HEK293 (cell line): ENCODE data around the gene FGR.

Experiments
- CTCF ChIA-PET: fragments of 350-600 bp; formaldehyde crosslinking; extraction: SDS; loops from one replicate; lab custom pipeline; 2021; ENCODE audit warnings: antibody characterized with exemption; lab: Yijun Ruan, JAX
- POLR2A ChIA-PET: fragments of 300-600 bp; formaldehyde crosslinking; extraction: SDS; loops from one replicate; lab custom pipeline; 2020; ENCODE audit warnings: antibody characterized with exemption, inconsistent platforms; lab: Yijun Ruan, JAX
- H3K27ac ChIP-seq: fragments of 200-500 bp; sonication (Bioruptor generic); 2 replicates; pipeline ENCODE4 v1.5.1; 2014; ENCODE audit warnings: low read depth, low read length, control low read depth, inconsistent platforms; ENCODE audit errors: extremely low read depth
- H3K36me3 ChIP-seq, 2 experiments: fragments of 200-500 bp in 1 of 2; sonication (Bioruptor generic) in 1 of 2; 1 replicate in 1 of 2; 2 replicates in 1 of 2; pipeline ENCODE4 v1.5.1; 2014 to 2017; ENCODE audit warnings: inconsistent platforms in 2 of 2, low read length in 2 of 2; ENCODE audit not compliant: control insufficient read depth in 2 of 2, insufficient read depth in 1 of 2
- H3K4me1 ChIP-seq: fragments of 200-500 bp; sonication (Bioruptor generic); 2 replicates; pipeline ENCODE4 v1.5.1; 2014; ENCODE audit warnings: mild to moderate bottlenecking, low read length, inconsistent platforms; ENCODE audit not compliant: control insufficient read depth, insufficient read depth
- H3K4me3 ChIP-seq: 2 replicates; pipeline ENCODE4 v1.5.1; 2011; ENCODE audit warnings: low read depth, mild to moderate bottlenecking, control low read depth, low read length, moderate library complexity
- H3K9me3 ChIP-seq: fragments of 200-500 bp; sonication (Bioruptor generic); 2 replicates; pipeline ENCODE4 v1.5.1; 2014; ENCODE audit warnings: low read depth, low read length, inconsistent platforms; ENCODE audit not compliant: control insufficient read depth, insufficient read depth
- BCL11A ChIP-seq: fragments of 450-650 bp; formaldehyde crosslinking; IDR thresholded peaks from 2 replicates; pipeline ENCODE4 v1.5.1; 2016; ENCODE audit warnings: low read depth, missing biosample characterization, missing genetic modification characterization
- BCL11B ChIP-seq: fragments of 450-650 bp; formaldehyde crosslinking; IDR thresholded peaks from 2 replicates; pipeline ENCODE4 v1.5.1; 2016; ENCODE audit warnings: low read depth, missing biosample characterization, missing genetic modification characterization
- GLIS1 ChIP-seq: fragments of 450-650 bp; formaldehyde crosslinking; IDR thresholded peaks from 2 replicates; pipeline ENCODE4 v1.5.1; 2016; ENCODE audit warnings: missing biosample characterization, missing genetic modification characterization
- GLIS2 ChIP-seq: fragments of 450-650 bp; formaldehyde crosslinking; IDR thresholded peaks from 2 replicates; pipeline ENCODE4 v1.5.1; 2016; ENCODE audit warnings: missing biosample characterization, missing genetic modification characterization
- HIC1 ChIP-seq: fragments of 450-650 bp; formaldehyde crosslinking; IDR thresholded peaks from 2 replicates; pipeline ENCODE4 v1.5.1; 2016; ENCODE audit warnings: missing biosample characterization, missing genetic modification characterization
- IKZF3 ChIP-seq: fragments of 450-650 bp; IDR thresholded peaks from 2 replicates; pipeline ENCODE4 v1.5.0; 2018; ENCODE audit warnings: missing biosample characterization, mild to moderate bottlenecking, missing genetic modification characterization, moderate library complexity
- SCRT2 ChIP-seq: fragments of 450-650 bp; formaldehyde crosslinking; IDR thresholded peaks from 2 replicates; pipeline ENCODE4 v1.5.1; 2016; ENCODE audit warnings: missing biosample characterization, missing genetic modification characterization
- SP2 ChIP-seq: fragments of 450-650 bp; formaldehyde crosslinking; IDR thresholded peaks from 2 replicates; pipeline ENCODE4 v1.5.1; 2016; ENCODE audit warnings: missing biosample characterization, missing genetic modification characterization
- WT1 ChIP-seq: fragments of 450-650 bp; formaldehyde crosslinking; IDR thresholded peaks from 2 replicates; pipeline ENCODE4 v1.5.1; 2016; ENCODE audit warnings: missing biosample characterization, missing genetic modification characterization
- ZBTB17 ChIP-seq: fragments of 450-650 bp; formaldehyde crosslinking; IDR thresholded peaks from 2 replicates; pipeline ENCODE4 v1.5.1; 2016; ENCODE audit warnings: missing biosample characterization, missing genetic modification characterization
- ZBTB48 ChIP-seq: fragments of 450-650 bp; formaldehyde crosslinking; IDR thresholded peaks from 2 replicates; pipeline ENCODE4 v1.5.1; 2016; ENCODE audit warnings: missing biosample characterization, missing genetic modification characterization
- ZFP3 ChIP-seq: fragments of 450-650 bp; formaldehyde crosslinking; IDR thresholded peaks from 2 replicates; pipeline ENCODE4 v1.5.1; 2016; ENCODE audit warnings: low read depth, missing biosample characterization, missing genetic modification characterization
- ZIC2 ChIP-seq: fragments of 450-650 bp; formaldehyde crosslinking; IDR thresholded peaks from 2 replicates; pipeline ENCODE4 v1.5.1; 2016; ENCODE audit warnings: missing biosample characterization, missing genetic modification characterization
- ZNF10 ChIP-seq: fragments of 450-650 bp; formaldehyde crosslinking; IDR thresholded peaks from 2 replicates; pipeline ENCODE4 v1.5.1; 2017; ENCODE audit warnings: missing biosample characterization, missing genetic modification characterization
- ZNF133 ChIP-seq: fragments of 450-650 bp; formaldehyde crosslinking; IDR thresholded peaks from 2 replicates; pipeline ENCODE4 v1.5.1; 2016; ENCODE audit warnings: missing biosample characterization, missing genetic modification characterization
- ZNF148 ChIP-seq: fragments of 450-650 bp; formaldehyde crosslinking; IDR thresholded peaks from 2 replicates; pipeline ENCODE4 v1.5.0; 2017; ENCODE audit warnings: missing biosample characterization, missing genetic modification characterization, borderline replicate concordance
- ZNF544 ChIP-seq: fragments of 450-650 bp; formaldehyde crosslinking; IDR thresholded peaks from 2 replicates; pipeline ENCODE4 v1.5.0; 2017; ENCODE audit warnings: missing biosample characterization, missing genetic modification characterization
- ZNF600 ChIP-seq: fragments of 450-650 bp; formaldehyde crosslinking; IDR thresholded peaks from 2 replicates; pipeline ENCODE4 v1.5.1; 2016; ENCODE audit warnings: missing biosample characterization, missing genetic modification characterization
- ZNF791 ChIP-seq: fragments of 450-650 bp; formaldehyde crosslinking; IDR thresholded peaks from 2 replicates; pipeline ENCODE4 v1.5.1; 2016; ENCODE audit warnings: missing biosample characterization, missing genetic modification characterization

Gene FGR

GRCh38 chr1:27570356-27570755 is 64.6 kb downstream of the FGR start:
- no peak overlapping the region for H3K4me3 ChIP-seq
- ChIA-PET CTCF (interaction anchor here (1.1 to 8.6 kb wide), 10 partner anchors 12 to 145 kb away, joined by 3 to 111 read pairs (median 8); no protein-coding TSS in a partner anchor), POLR2A (interaction anchor here (0.7 to 1.3 kb wide), 3 partner anchors 13 to 34 kb away, joined by 3 to 5 read pairs (median 3); partner anchors contain the start of gene AHDC1)
- no peaks in the 10 kb centered on the region for H3K9me3 ChIP-seq
- peaks cover 11% of the 10 kb centered on the region for H3K4me1 ChIP-seq
- H3K36me3 ChIP-seq = no peaks in the 10 kb centered on the region
- no peak overlapping the region for H3K27ac ChIP-seq
- TF ChIP-seq ZNF544 (tag by site-specific recombination) (no peak), SCRT2 (tag by site-specific recombination) (peak; percentile 20; the same call in 1 of the 2 replicates)

GRCh38 chr1:27569506-27570291 is 65.3 kb downstream of the FGR start:
- ChIA-PET POLR2A (interaction anchor here (0.5 to 1.3 kb wide), 4 partner anchors 12 to 581 kb away, joined by 3 to 7 read pairs (median 4); no protein-coding TSS in a partner anchor), CTCF (interaction anchor here (0.5 to 8.6 kb wide), 17 partner anchors 9 to 268 kb away, joined by 3 to 111 read pairs (median 8); partner anchors contain the start of gene AHDC1)
- Histone ChIP-seq H3K36me3 (no peaks in the 10 kb centered on the region), H3K9me3 (no peaks in the 10 kb centered on the region), H3K4me1 (peaks cover 10% of the 10 kb centered on the region), H3K4me3 (no peak overlapping the region), H3K27ac (no peak overlapping the region)
- TF ChIP-seq ZNF600 (tag by site-specific recombination) = peak; percentile 89
- TF ChIP-seq GLIS2 (tag by site-specific recombination) = peak; percentile 46
- 0 out of 2 replicates have a peak, but pooled peaks have one; percentile 8 for TF ChIP-seq SP2 (tag by site-specific recombination)
- peak; percentile 81 for TF ChIP-seq BCL11A (tag by site-specific recombination)
- TF ChIP-seq GLIS1 (tag by site-specific recombination) = peak; percentile 66
- TF ChIP-seq ZBTB48 (tag by site-specific recombination) = peak; percentile 13; the same call in 1 of the 2 replicates
- no peak for TF ChIP-seq ZNF148
- peak; percentile 28; the same call in 1 of the 2 replicates for TF ChIP-seq WT1 (tag by site-specific recombination)
- TF ChIP-seq HIC1 (tag by site-specific recombination) = peak; percentile 32
- TF ChIP-seq ZNF10 (tag by site-specific recombination) = no peak
- TF ChIP-seq ZNF133 (tag by site-specific recombination) = no peak
- TF ChIP-seq ZFP3 (tag by site-specific recombination) = no peak
- TF ChIP-seq IKZF3 (tag by site-specific recombination) = 0 out of 2 replicates have a peak, but pooled peaks have one; percentile 23
- TF ChIP-seq ZBTB17 (tag by site-specific recombination) = 0 out of 2 replicates have a peak, but pooled peaks have one; percentile 2
- no peak for TF ChIP-seq ZNF791 (tag by site-specific recombination)
- peak; percentile 92 for TF ChIP-seq ZIC2 (tag by site-specific recombination)
- TF ChIP-seq BCL11B (tag by site-specific recombination) = peak; percentile 46; the same call in 1 of the 2 replicates
